RWPE1 (cell line): ENCODE results near the gene DNAJB11.
"Not testable (repeated sequence)": the region's sequence is repeated elsewhere in the genome, so short reads cannot be mapped to it uniquely, and the experiment has no call there.

Experiments used
- CTCF ChIA-PET: fragments of 350-600 bp; sonication (Branson Sonifier 250); formaldehyde crosslinking; extraction: SDS; loops from one replicate; lab custom pipeline; 2021; lab: Yijun Ruan, JAX
- POLR2A ChIA-PET: fragments of 400-600 bp; formaldehyde crosslinking; extraction: SDS; loops from one replicate; lab custom pipeline; 2020; ENCODE audit warnings: antibody characterized with exemption; ENCODE audit not compliant: low non-redundant PET; lab: Yijun Ruan, JAX
- DNase-seq: peaks from one replicate; pipeline ENCODE4 v3.0.0; 2012; ENCODE audit warnings: low spot score
- H3K27ac ChIP-seq: fragments of 450-650 bp; 2 replicates; pipeline ENCODE4 v1.5.1; 2017
- TF ChIP-seq, protein P1 (sequence below): fragments of 450-650 bp; conservative IDR thresholded peaks from 2 replicates; pipeline ENCODE4 v1.5.1; 2017; ENCODE audit warnings: low read depth, mild to moderate bottlenecking

DNAJB11 gene

DNA sequence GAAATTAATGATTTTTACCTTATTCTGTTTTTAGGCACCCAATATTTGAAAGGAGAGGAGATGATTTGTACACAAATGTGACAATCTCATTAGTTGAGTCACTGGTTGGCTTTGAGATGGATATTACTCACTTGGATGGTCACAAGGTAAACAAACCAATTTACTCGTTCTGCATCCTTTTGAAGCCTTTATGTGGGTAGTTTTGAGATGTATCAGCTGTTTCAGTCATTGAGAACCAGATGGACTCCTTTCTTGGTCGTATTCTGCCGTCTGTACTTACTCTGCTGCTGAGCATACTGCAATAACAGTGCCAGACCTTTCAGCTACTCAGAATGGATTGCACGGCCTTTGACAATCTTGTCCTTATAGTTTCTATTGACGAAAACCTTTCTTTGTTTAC lies 13.3 kb downstream of the DNAJB11 start:
- H3K27ac ChIP-seq = no peak overlapping the region
- ChIA-PET CTCF (interaction anchor here (0.6 to 3.2 kb wide), 3 partner anchors 25 to 34 kb away, joined by 3 to 7 read pairs (median 3); no protein-coding TSS in a partner anchor), POLR2A (no interaction called here)
- TF ChIP-seq, protein P1, sequence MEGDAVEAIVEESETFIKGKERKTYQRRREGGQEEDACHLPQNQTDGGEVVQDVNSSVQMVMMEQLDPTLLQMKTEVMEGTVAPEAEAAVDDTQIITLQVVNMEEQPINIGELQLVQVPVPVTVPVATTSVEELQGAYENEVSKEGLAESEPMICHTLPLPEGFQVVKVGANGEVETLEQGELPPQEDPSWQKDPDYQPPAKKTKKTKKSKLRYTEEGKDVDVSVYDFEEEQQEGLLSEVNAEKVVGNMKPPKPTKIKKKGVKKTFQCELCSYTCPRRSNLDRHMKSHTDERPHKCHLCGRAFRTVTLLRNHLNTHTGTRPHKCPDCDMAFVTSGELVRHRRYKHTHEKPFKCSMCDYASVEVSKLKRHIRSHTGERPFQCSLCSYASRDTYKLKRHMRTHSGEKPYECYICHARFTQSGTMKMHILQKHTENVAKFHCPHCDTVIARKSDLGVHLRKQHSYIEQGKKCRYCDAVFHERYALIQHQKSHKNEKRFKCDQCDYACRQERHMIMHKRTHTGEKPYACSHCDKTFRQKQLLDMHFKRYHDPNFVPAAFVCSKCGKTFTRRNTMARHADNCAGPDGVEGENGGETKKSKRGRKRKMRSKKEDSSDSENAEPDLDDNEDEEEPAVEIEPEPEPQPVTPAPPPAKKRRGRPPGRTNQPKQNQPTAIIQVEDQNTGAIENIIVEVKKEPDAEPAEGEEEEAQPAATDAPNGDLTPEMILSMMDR = no peak
- DNase-seq = no peak

DNA sequence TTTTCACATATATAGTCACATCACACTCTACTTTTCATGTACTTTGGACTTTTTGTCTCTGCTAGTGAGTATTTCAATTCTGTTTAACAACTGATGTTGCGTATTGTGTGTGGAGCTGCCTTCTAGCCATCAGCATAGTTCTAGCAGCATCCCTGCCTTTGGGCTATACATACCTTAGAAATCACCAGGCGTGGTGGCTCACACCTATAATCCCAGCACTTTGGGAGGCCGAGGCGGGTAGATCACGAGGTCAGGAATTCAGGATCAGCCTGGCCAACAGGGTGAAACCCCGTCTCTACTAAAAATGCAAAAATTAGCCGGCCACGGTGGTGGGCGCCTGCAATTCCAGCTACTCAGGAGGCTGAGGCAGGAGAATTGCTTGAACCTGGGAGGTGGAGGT lies 15.7 kb downstream of the DNAJB11 start:
- H3K27ac ChIP-seq, DNase-seq, POLR2A ChIA-PET: not testable (repeated sequence)
- CTCF ChIA-PET = interaction anchor here (0.7 to 1.2 kb wide), 2 partner anchors 31 to 355 kb away, joined by 3 to 4 read pairs; no protein-coding TSS in a partner anchor

DNA sequence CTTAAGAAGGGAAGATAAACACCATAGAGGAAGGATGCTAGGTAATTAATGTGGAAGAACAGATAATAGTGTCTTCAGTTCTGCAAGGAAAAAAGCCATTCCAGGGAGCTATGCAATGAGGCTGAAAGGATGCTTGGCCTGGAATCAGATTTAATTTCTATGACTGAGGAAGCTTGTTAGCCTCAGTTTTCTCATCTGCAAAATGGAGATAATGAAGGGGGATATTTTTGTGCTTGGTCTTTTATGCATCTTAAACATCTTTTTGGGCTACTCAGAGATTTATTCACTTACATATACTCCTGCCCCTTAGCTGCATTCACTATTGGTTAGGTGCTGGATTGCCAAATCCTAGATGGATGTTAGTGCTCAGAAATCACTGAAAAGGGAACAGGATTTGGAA lies 16.7 kb downstream of the DNAJB11 start:
- CTCF ChIA-PET = interaction anchor here (0.6 to 1.4 kb wide), 3 partner anchors 27 to 47 kb away, joined by 3 to 4 read pairs (median 4); no protein-coding TSS in a partner anchor
- no peak overlapping the region for H3K27ac ChIP-seq
- no peak for DNase-seq
- POLR2A ChIA-PET = no interaction called here
- TF ChIP-seq, protein P1 = no peak

DNA sequence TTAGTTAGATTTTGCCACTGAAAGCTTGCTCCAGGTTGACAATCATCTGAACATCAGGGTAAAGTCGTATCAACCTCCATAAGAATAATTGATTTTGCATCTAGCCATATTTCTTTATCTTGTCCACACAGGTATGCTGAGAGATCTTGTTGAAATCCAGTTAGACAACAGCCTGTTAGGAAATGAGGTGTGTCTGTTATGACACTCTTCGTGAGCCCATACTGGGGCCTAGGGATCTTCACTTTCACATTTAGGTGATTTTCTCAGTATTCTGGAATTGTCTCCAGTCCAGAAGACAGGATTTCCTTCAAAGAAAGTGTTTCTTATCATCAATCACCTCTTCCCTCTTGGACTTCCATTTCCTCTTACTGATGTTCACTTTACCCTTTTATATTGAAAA lies 18.1 kb downstream of the DNAJB11 start:
- TF ChIP-seq, protein P1 = no peak
- ChIA-PET CTCF (interaction anchor here (0.6 to 1.0 kb wide), 2 partner anchors 15 to 30 kb away, joined by 3 to 7 read pairs; no protein-coding TSS in a partner anchor), POLR2A (no interaction called here)
- DNase-seq = peak; percentile 87
- no peak overlapping the region for H3K27ac ChIP-seq

DNA sequence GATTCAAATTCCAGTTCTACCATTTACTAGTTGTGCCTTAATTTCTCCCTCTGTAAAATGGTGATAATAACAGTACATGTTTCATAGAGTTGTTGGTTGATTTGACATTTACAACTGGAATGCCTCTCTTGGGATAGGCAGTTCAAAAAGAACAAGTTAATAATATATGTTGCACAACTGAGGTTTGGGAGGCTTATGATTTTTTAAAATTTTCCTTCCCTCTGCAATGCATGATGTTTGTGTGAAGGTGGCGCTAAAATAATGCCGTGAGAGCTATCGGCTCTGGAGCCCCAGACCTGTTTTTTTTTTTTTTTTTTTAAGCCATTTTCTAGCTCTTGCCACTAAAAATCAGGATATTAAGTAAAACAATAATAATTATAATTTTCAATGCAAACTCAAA lies 18.6 kb downstream of the DNAJB11 start:
- no peak for DNase-seq
- ChIA-PET POLR2A (no interaction called here), CTCF (interaction anchor here (0.6 to 1.0 kb wide), 4 partner anchors 8 to 31 kb away, joined by 3 to 7 read pairs (median 3); no protein-coding TSS in a partner anchor)
- no peak overlapping the region; the same call in 1 of the 2 replicates for H3K27ac ChIP-seq
- TF ChIP-seq, protein P1 = no peak

DNA sequence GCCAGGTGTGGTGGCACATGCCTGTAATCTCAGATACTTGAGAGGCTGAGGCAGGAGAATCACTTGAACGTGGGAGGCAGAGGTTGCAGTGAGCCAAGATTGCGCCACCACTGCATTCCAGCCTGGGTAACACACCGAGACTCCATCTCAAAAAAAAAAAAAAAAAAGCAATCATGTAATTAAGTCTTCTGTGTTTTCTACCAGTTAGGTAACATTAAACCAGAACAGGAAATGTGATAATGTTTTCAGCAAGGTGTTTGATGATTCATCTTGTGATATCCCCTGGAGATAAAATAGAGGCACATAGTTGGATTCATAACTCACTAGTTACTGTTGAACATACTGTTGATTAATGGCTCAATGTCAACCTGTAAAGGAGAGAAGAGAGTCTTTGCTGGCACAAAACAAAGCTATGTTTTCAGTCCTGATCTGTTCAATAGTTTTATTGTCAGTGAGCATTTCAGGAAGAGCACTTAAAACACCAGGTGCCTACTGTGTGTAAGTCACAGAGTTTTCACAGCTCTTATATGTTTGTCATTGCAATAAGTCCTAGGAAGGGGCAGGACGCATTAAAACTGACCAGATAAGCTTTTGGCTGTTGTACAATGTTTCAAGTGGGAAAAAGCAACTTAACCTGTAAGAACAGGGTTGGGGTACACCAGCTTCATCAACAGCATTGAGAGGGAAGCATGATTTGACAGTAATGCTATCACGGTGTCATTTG lies 19.5 kb downstream of the DNAJB11 start:
- POLR2A ChIA-PET = no interaction called here
- DNase-seq = peak; percentile 86
- TF ChIP-seq, protein P1 = no peak
- CTCF ChIA-PET = interaction anchor here (0.6 to 1.8 kb wide), 6 partner anchors 9 to 612 kb away, joined by 3 to 6 read pairs (median 3); no protein-coding TSS in a partner anchor
- peak overlapping the region; percentile 72 for H3K27ac ChIP-seq
